Activated naive CD4-positive, alpha-beta T cell treated with anti-CD3 and anti-CD28 coated beads, Interleukin-2, amount 50 U/mL, for 24 hours (primary cell): ENCODE measurements around the gene EPM2A.

ENCODE experiments used
- H3K27ac Mint-ChIP-seq: one replicate; pipeline ENCODE4 v1.8.0; 2021; ENCODE audit warnings: mild to moderate bottlenecking, mixed read lengths
- H3K27me3 Mint-ChIP-seq: one replicate; pipeline ENCODE4 v1.8.0; 2021; ENCODE audit warnings: mixed read lengths
- H3K36me3 Mint-ChIP-seq: one replicate; pipeline ENCODE4 v1.8.0; 2021; ENCODE audit warnings: mixed read lengths
- H3K4me1 Mint-ChIP-seq: one replicate; pipeline ENCODE4 v1.8.0; 2021; ENCODE audit warnings: mixed read lengths
- H3K4me3 Mint-ChIP-seq: one replicate; pipeline ENCODE4 v1.8.0; 2021; ENCODE audit warnings: mild to moderate bottlenecking, mixed read lengths
- H3K9me3 Mint-ChIP-seq: one replicate; pipeline ENCODE4 v1.8.0; 2021; ENCODE audit warnings: mixed read lengths

The EPM2A gene

GRCh38 chr6:145738265-145738664 is 2.9 kb upstream of the EPM2A start:
- Mint-ChIP-seq H3K36me3 (peaks cover 1% of the 10 kb centered on the region), H3K27me3 (no peaks in the 10 kb centered on the region), H3K27ac (no peak overlapping the region), H3K4me3 (no peak overlapping the region), H3K4me1 (peaks cover 14% of the 10 kb centered on the region), H3K9me3 (no peaks in the 10 kb centered on the region)

DNA sequence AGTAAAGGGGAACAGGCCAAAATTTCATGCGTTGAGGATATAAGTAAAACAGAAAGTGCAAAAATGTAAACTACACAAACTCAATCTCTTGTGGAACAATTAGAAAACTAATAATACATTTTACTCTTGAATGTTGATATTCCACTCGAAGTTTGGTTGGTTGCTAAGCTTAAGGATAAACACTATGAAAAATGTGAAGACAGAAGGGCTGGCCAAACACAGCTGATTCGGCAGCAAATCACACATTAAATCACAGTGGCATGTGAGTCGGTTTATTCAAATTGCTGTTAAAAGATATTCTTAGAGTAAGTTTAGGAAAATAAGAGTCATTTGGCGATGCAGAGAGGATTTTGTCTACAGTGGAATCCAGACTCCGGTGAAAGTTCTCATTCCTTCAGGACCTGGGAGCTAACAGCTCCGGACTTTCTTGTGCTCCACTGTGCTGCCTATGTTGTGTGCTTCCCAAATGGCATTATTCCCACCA is 1.4 kb upstream of the EPM2A start:
- no peaks in the 10 kb centered on the region for H3K36me3 Mint-ChIP-seq
- H3K27ac Mint-ChIP-seq, result peak overlapping the region; percentile 76
- H3K4me3 Mint-ChIP-seq, result peak overlapping the region; percentile 95
- no peaks in the 10 kb centered on the region for H3K27me3 Mint-ChIP-seq
- no peaks in the 10 kb centered on the region for H3K9me3 Mint-ChIP-seq
- H3K4me1 Mint-ChIP-seq, result peaks cover 18% of the 10 kb centered on the region

DNA sequence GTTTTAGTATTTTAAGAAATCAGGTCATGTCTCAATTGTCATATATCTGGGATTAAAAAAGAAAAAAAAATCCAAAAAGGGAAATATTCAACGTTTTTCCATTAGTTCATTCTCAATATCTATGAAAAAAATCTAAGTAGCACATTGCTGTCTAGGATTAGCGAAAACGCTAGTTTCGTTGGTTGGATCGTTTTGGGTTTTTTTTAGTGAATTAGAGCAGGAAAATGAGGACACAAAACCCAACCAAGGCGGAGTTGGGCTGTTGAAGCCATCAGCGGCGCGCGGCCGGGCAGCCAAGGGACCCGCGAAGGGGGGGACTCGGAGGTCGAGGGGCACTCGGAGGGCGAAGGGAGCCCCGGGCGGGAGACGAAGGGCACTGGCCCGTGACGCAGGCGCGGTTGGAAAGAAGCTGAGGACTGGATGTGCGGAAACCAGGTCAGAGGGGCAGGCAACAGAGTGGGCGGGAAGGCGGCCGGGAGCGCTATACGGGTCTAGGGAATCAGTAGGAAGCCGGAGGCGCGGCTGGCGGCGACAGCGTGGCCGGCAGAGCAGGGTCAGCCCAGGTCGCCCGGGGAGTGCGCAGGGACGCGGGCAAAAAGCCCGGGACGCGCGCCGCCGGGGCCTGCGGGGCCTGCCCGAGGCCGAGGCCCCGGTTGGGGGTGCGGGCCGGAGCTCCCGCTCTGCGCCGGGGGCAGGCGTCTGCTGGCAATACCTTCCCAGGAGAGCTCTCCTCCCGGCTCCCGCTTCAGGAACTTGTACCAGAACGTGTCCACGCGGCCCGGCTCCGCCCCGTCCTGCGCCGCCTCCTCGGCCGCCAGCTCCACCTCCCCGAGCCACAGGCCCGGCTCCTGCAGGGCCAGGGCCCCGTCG is 599 bp downstream of the EPM2A start:
- Mint-ChIP-seq H3K4me3 (peak overlapping the region; percentile 97), H3K27ac (peak overlapping the region; percentile 99), H3K27me3 (no peaks in the 10 kb centered on the region), H3K9me3 (no peaks in the 10 kb centered on the region), H3K36me3 (peaks cover 7% of the 10 kb centered on the region), H3K4me1 (peaks cover 26% of the 10 kb centered on the region)

DNA sequence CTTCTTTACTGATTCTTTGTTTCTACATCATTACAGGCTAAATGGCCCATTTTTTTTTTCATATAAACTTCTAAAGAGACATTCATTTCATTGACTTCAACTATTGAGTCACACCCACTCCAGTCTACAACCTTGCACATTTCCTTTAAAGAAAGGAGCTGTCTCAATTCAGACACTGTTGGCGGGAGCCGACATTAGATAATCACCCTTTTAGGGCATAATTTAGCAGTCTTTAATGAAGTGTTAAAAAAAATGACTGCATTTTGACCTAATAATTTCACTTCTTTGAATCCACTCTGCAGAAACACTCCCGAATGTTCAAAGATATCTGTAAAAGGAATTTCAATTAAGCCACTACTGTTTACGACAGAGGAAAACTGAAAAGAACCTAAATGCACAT is 1.5 kb downstream of the EPM2A start:
- Mint-ChIP-seq H3K27ac (no peak overlapping the region), H3K4me3 (peak overlapping the region; percentile 69), H3K27me3 (no peaks in the 10 kb centered on the region), H3K9me3 (no peaks in the 10 kb centered on the region), H3K4me1 (peaks cover 26% of the 10 kb centered on the region), H3K36me3 (peaks cover 10% of the 10 kb centered on the region)

GRCh38 chr6:145733207-145733606 is 2.1 kb downstream of the EPM2A start:
- Mint-ChIP-seq H3K36me3 (peaks cover 10% of the 10 kb centered on the region), H3K27me3 (no peaks in the 10 kb centered on the region), H3K4me1 (peaks cover 26% of the 10 kb centered on the region), H3K4me3 (no peak overlapping the region), H3K27ac (no peak overlapping the region), H3K9me3 (no peaks in the 10 kb centered on the region)

- H3K4me3 Mint-ChIP-seq, result no peak overlapping the region
- peaks cover 19% of the 10 kb centered on the region for H3K4me1 Mint-ChIP-seq
- H3K36me3 Mint-ChIP-seq, result peaks cover 10% of the 10 kb centered on the region
- no peak overlapping the region for H3K27ac Mint-ChIP-seq
- no peaks in the 10 kb centered on the region for H3K27me3 Mint-ChIP-seq
- no peaks in the 10 kb centered on the region for H3K9me3 Mint-ChIP-seq
Observed at GRCh38 chr6:145731447-145731846, 3.9 kb downstream of the EPM2A start.

DNA sequence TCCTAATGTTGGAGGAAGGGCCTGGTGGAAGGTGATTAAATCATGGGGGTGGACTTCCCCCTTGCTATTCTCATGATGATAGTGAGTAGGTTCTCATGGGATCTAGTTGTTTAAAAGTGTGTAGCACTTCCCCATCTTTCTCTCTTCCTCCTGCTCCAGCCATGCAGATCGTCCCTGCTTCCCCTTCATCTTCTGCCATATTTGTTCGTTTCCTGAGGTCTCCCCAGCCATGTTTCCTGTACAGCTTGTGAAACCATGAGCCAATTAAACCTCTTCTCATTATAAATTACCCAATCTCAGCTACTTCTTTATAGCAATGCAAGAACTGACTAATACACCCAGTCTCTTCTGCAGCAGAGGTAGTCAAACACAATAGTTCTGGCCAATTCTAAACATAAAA is 5.4 kb downstream of the EPM2A start:
- no peaks in the 10 kb centered on the region for H3K27me3 Mint-ChIP-seq
- H3K36me3 Mint-ChIP-seq, result peaks cover 10% of the 10 kb centered on the region
- H3K9me3 Mint-ChIP-seq, result no peaks in the 10 kb centered on the region
- peaks cover 17% of the 10 kb centered on the region for H3K4me1 Mint-ChIP-seq
- no peak overlapping the region for H3K27ac Mint-ChIP-seq
- no peak overlapping the region for H3K4me3 Mint-ChIP-seq

DNA sequence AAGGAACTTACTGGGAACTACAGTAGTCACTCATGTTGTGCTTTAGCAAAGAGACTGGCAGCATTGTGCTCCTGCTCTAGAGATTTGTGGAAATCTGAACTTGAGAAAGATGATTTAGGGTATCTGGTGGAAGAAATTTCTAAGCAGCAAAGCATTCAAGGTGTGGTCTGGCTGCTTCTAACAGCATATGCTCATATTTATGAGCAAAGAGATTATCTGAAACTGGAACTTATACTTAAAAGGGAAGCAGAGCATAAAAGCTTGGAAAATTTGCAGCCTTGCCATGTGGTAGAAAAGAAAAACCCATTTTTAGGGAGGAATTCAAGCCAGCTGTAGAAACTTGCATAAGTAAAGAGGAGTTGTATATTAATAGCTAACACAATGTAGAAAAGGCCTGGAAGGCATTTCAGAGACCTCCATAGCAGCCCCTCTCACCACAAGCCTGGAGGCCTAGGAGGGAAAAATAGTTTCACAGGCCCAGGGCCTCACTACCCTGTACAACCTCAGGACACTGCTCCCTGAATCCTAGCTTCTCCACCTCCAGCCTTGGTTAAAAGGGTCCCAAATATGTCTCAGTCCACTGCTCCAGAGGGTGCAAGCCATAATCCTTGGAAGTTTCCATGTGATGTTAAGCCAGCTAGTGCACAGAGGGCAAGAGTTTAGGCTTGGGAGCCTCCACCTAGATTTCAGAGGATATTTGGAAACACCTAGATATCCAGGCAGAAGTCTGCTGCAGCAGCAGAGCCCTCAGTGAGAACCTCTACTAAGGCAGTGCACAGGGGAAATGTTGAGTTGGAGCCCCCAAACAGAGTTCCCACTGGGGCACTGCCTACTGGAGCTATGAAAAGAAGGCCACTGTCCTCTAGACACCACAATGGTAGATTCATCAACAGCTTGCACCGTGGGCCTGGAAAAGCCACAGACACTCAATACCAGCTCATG is 6.6 kb downstream of the EPM2A start:
- Mint-ChIP-seq H3K4me1 (peaks cover 13% of the 10 kb centered on the region), H3K36me3 (peaks cover 13% of the 10 kb centered on the region), H3K27me3 (no peaks in the 10 kb centered on the region), H3K9me3 (no peaks in the 10 kb centered on the region), H3K27ac (no peak overlapping the region), H3K4me3 (no peak overlapping the region)

GRCh38 chr6:145727817-145728388 is 7.4 kb downstream of the EPM2A start:
- H3K27me3 Mint-ChIP-seq, result no peaks in the 10 kb centered on the region
- H3K4me1 Mint-ChIP-seq, result peaks cover 12% of the 10 kb centered on the region
- no peak overlapping the region for H3K4me3 Mint-ChIP-seq
- H3K27ac Mint-ChIP-seq, result no peak overlapping the region
- H3K36me3 Mint-ChIP-seq, result peaks cover 13% of the 10 kb centered on the region
- H3K9me3 Mint-ChIP-seq, result no peaks in the 10 kb centered on the region

GRCh38 chr6:145725570-145725969 is 9.8 kb downstream of the EPM2A start:
- Mint-ChIP-seq H3K9me3 (no peaks in the 10 kb centered on the region), H3K27ac (no peak overlapping the region), H3K4me1 (no peaks in the 10 kb centered on the region), H3K36me3 (peaks cover 16% of the 10 kb centered on the region), H3K4me3 (no peak overlapping the region), H3K27me3 (no peaks in the 10 kb centered on the region)

DNA sequence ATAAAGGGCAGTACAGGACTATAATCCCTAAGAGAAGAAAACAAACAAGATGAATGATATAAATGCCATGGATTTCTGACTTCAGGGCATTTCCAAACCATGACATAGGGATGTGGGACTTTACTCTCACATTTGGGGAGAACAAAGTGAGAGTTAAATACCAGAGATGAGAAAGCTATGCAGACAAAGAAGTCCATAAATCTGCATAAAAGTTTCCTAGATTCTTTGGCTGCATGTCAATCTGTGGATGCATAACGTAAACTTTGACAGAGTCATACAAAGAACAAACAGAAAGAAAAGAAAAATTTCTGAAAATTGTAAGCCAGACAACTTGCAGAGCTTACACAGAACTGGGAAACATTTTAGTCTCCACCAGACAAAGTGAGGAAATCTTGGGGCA is 11.7 kb downstream of the EPM2A start:
- Mint-ChIP-seq H3K4me3 (no peak overlapping the region), H3K4me1 (no peaks in the 10 kb centered on the region)

GRCh38 chr6:145722190-145722589 is 13.1 kb downstream of the EPM2A start:
- no peaks in the 10 kb centered on the region for H3K4me1 Mint-ChIP-seq
- H3K9me3 Mint-ChIP-seq, result no peaks in the 10 kb centered on the region
- no peak overlapping the region for H3K27ac Mint-ChIP-seq
- no peak overlapping the region for H3K4me3 Mint-ChIP-seq
- peaks cover 9% of the 10 kb centered on the region for H3K36me3 Mint-ChIP-seq
- H3K27me3 Mint-ChIP-seq, result no peaks in the 10 kb centered on the region

More for the DNA sequence above, 11.7 kb downstream of the EPM2A start:
- H3K36me3 Mint-ChIP-seq, result peaks cover 8% of the 10 kb centered on the region
- no peak overlapping the region for H3K27ac Mint-ChIP-seq
- H3K27me3 Mint-ChIP-seq, result no peaks in the 10 kb centered on the region
- H3K9me3 Mint-ChIP-seq, result no peaks in the 10 kb centered on the region

- no peaks in the 10 kb centered on the region for H3K27me3 Mint-ChIP-seq
- H3K4me1 Mint-ChIP-seq, result peaks cover 4% of the 10 kb centered on the region
- H3K36me3 Mint-ChIP-seq, result peaks cover 17% of the 10 kb centered on the region
- H3K27ac Mint-ChIP-seq, result no peak overlapping the region
- H3K9me3 Mint-ChIP-seq, result no peaks in the 10 kb centered on the region
- no peak overlapping the region for H3K4me3 Mint-ChIP-seq
Observed at GRCh38 chr6:145721144-145721543, 14.2 kb downstream of the EPM2A start.

GRCh38 chr6:145715426-145715825 is 19.9 kb downstream of the EPM2A start:
- H3K36me3 Mint-ChIP-seq, result peaks cover 29% of the 10 kb centered on the region
- no peak overlapping the region for H3K4me3 Mint-ChIP-seq
- H3K27me3 Mint-ChIP-seq, result no peaks in the 10 kb centered on the region
- no peak overlapping the region for H3K27ac Mint-ChIP-seq
- peaks cover 4% of the 10 kb centered on the region for H3K4me1 Mint-ChIP-seq
- H3K9me3 Mint-ChIP-seq, result peaks cover 5% of the 10 kb centered on the region

- Mint-ChIP-seq H3K36me3 (peaks cover 29% of the 10 kb centered on the region), H3K4me3 (no peak overlapping the region), H3K4me1 (peaks cover 4% of the 10 kb centered on the region), H3K27ac (no peak overlapping the region), H3K9me3 (peaks cover 5% of the 10 kb centered on the region), H3K27me3 (no peaks in the 10 kb centered on the region)
Observed at GRCh38 chr6:145714731-145715130, 20.6 kb downstream of the EPM2A start.
